GM21447 (cell line): Measurements from ENCODE around the gene ING4.

Source experiments
- ATAC-seq: cut with Tn5 transposase; IDR thresholded peaks from one replicate; pipeline ENCODE4 v1.9.1; 2021; ENCODE audit not compliant: unreplicated experiment

The ING4 gene

GRCh38 chr12:6607751-6608591 lies 54.9 kb downstream of the ING4 start:
- peak; percentile 32 for ATAC-seq

DNA sequence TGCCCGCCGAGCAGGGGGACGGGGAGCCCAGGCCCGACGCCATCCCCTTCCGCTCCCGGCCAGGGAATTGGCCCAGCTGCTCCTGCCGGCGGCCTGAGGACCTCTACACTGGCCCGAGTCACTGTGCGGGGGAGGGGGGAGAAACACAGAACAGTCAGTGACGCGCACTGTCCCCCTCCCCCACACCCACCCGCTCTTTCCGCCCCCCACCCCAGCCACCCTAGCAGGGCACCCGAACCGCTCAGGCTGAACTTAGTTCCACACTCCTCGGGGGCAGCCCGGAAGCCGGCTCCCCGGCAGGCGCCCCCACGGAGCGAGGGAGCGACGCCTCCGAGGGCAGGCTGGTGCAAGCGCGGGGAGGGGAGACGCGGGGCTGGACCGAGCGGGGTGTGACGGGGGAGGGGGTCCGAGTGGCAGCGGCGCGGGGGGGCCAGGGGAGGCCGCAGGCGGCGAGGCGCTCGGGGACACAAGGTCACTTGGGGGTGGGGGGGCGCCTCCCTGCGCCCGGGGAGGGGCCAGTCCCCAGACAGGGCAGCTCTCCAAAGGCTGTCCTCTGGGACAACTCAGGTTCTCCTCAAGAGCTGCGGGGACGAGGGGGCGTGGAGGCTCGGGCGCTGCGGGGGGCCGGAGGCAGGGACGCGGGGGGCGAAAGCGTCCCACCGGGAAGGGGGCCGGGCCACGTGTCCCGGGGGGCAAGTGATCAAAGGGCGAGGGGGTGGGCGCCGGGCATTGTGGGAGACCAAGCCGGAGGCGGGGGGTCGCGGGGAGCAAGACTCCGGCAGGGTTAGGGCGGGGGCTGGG lies 56.4 kb downstream of the ING4 start:
- ATAC-seq = no peak

- no peak for ATAC-seq
Observed at GRCh38 chr12:6605421-6606330, 57.2 kb downstream of the ING4 start.

DNA sequence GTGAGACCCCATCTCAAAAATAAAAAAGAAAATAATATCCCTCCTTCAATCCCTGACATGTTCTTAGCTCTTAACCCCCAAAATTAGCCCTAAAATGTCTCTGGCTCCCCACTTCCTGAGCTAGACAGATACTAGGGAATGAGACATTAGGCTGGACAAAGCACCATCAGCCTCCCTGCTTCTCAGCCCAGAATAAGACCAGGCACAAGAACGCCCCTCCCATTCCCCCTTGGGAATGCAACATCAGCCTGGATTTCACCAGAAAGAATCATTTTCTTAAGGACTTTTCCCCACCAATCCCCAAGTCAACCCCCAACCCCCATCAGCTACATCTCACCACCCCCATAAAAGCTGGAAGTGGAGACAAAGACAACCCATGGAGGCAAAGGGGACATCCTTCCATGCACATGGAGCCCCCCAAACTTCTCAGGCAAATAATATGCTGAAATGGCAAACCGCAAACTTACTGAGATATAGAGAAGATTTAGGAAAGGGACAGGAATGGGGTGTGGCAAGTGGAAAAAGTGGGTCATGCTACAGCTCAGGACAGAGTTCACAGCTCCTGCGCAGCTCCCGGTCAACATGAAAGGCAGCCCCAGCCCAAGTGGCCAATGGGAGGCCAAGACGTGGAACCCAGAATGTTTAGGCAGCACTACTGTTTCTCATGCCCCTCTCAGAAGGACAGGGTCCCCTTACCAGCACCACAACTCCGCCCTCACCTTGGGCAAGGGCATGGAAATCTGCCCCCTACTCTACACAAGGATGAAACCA lies 58.5 kb downstream of the ING4 start:
- no peak for ATAC-seq

DNA sequence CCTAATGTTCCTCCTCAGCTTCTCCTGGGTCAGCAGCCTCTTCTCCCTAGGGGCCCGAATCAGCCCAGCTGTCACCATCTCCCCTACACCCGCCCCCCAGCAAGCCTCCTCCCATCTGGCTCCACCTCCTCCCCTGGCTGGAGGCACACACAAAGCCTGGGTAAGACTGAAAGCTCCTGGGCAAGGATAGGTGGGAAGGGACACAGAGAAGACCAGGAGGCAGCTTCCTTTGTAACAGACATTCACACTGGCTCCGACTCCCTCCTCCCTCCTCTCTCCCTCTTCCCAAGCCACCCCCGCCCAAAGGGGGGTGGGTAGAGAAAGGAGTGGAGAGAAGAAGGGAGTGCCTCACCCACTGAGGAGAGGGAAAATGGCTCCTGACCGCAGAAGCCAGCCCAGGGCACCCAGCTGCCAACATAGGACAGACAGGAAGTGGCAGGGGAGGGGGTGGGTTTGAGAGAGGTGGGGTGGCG lies 59.8 kb downstream of the ING4 start:
- ATAC-seq = no peak

DNA sequence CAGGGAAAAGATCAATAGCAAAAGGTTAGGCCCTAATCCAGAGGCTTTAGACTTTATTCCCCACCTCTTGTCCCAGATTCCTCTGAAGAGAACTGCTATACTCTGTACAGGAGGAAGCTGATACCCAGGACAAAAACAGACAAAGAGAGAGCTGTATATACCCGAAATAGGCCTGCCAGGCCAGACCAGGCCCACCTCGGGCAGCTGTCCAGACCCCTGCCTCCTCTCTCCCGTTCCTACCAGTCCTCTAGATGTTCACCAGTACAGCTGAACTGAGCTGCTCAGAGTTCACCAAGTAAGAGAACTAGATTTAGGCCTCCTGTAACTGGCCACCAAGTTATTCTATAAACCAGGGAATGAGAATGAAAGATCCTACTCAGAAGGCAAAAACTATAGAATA lies 60.4 kb downstream of the ING4 start:
- ATAC-seq = no peak
